Activated CD4-positive, CD25-positive, alpha-beta regulatory T cell treated with anti-CD3 and anti-CD28 coated beads, Interleukin-2, amount 50 U/mL, for 16 hours (primary cell): ENCODE results near the gene MSI2.

Experiments used
- DNase-seq: peaks from one replicate; pipeline ENCODE4 v3.0.0-alpha.2; 2020; ENCODE audit warnings: low read depth, low spot score

Gene MSI2

GRCh38 chr17:57454729-57455062 is 198.4 kb downstream of the MSI2 start:
- DNase-seq = no peak

- DNase-seq = no peak
Observed at GRCh38 chr17:57455063-57455914, 199.0 kb downstream of the MSI2 start.

- DNase-seq = no peak
Observed at GRCh38 chr17:57456622-57457021, 200.3 kb downstream of the MSI2 start.

- DNase-seq = no peak
Observed at GRCh38 chr17:57457188-57457587, 200.9 kb downstream of the MSI2 start.

GRCh38 chr17:57458718-57459285 is 202.5 kb downstream of the MSI2 start:
- no peak for DNase-seq

GRCh38 chr17:57459286-57459915 is 203.1 kb downstream of the MSI2 start:
- no peak for DNase-seq

- DNase-seq = no peak
Observed at GRCh38 chr17:57461082-57461481, 204.8 kb downstream of the MSI2 start.

- no peak for DNase-seq
Observed at GRCh38 chr17:57462007-57462579, 205.8 kb downstream of the MSI2 start.

- peak; percentile 54 for DNase-seq
Observed at GRCh38 chr17:57463103-57463885, 207.0 kb downstream of the MSI2 start.

- DNase-seq = no peak
Observed at GRCh38 chr17:57464191-57464864, 208.0 kb downstream of the MSI2 start.

GRCh38 chr17:57465610-57466009 is 209.3 kb downstream of the MSI2 start:
- DNase-seq = no peak

- no peak for DNase-seq
Observed at GRCh38 chr17:57466017-57466471, 209.7 kb downstream of the MSI2 start.

GRCh38 chr17:57466521-57466920 is 210.2 kb downstream of the MSI2 start:
- DNase-seq = no peak

- no peak for DNase-seq
Observed at GRCh38 chr17:57467226-57467625, 210.9 kb downstream of the MSI2 start.

GRCh38 chr17:57467801-57468200 is 211.5 kb downstream of the MSI2 start:
- no peak for DNase-seq

GRCh38 chr17:57468932-57469775 is 212.8 kb downstream of the MSI2 start:
- DNase-seq = no peak

GRCh38 chr17:57470906-57471305 is 214.6 kb downstream of the MSI2 start:
- DNase-seq = no peak

GRCh38 chr17:57471868-57472368 is 215.6 kb downstream of the MSI2 start:
- no peak for DNase-seq

GRCh38 chr17:57475796-57476195 is 219.5 kb downstream of the MSI2 start:
- DNase-seq = no peak
